ENCODE measurements around the gene ATOH8. TPM values are rescaled to one million over a fixed set of nuclear protein-coding genes. Genes with fewer than 3 reads are reported as not detected.

ATOH8 gene
- total RNA-seq, 1 donor from 2014 or later = 1.9 TPM

GRCh38 chr2:85813982-85814801 lies 60.4 kb downstream of the ATOH8 start:
- TF ChIP-seq, protein P1, sequence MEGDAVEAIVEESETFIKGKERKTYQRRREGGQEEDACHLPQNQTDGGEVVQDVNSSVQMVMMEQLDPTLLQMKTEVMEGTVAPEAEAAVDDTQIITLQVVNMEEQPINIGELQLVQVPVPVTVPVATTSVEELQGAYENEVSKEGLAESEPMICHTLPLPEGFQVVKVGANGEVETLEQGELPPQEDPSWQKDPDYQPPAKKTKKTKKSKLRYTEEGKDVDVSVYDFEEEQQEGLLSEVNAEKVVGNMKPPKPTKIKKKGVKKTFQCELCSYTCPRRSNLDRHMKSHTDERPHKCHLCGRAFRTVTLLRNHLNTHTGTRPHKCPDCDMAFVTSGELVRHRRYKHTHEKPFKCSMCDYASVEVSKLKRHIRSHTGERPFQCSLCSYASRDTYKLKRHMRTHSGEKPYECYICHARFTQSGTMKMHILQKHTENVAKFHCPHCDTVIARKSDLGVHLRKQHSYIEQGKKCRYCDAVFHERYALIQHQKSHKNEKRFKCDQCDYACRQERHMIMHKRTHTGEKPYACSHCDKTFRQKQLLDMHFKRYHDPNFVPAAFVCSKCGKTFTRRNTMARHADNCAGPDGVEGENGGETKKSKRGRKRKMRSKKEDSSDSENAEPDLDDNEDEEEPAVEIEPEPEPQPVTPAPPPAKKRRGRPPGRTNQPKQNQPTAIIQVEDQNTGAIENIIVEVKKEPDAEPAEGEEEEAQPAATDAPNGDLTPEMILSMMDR (IDR thresholded peaks at IDR 0.05; ENCODE audit: insufficient read depth, low read depth, low read length) = peak; percentile 93
- no peak for TF ChIP-seq EZH2 (IDR thresholded peaks at IDR 0.05; ENCODE audit: insufficient read depth, low read length)
- Mint-ChIP-seq H3K27ac (ENCODE audit: unreplicated experiment) (peak overlapping the region; percentile 50), H3K9me3 (ENCODE audit: unreplicated experiment) (no peaks in the 10 kb centered on the region), H3K36me3 (ENCODE audit: low read depth, unreplicated experiment) (no peaks in the 10 kb centered on the region), H3K27me3 (ENCODE audit: low read depth, unreplicated experiment) (peaks cover 46% of the 10 kb centered on the region), H3K4me1 (ENCODE audit: low read depth, unreplicated experiment) (no peaks in the 10 kb centered on the region), H3K4me3 (ENCODE audit: unreplicated experiment) (no peak overlapping the region)
- H3K9ac ChIP-seq (ENCODE audit: low read length) = no peak overlapping the region
- H3K36me3 ChIP-seq (ENCODE audit: insufficient read depth, low read length) = no peaks in the 10 kb centered on the region
- peaks cover 5% of the 10 kb centered on the region for H3K4me1 ChIP-seq (ENCODE audit: insufficient read depth, low read length)
- no peak overlapping the region for H2AFZ ChIP-seq (ENCODE audit: low read depth, low read length)
- H3K27ac ChIP-seq (ENCODE audit: low read depth, low read length) = no peak overlapping the region
- no peak overlapping the region for H3K4me3 ChIP-seq (ENCODE audit: insufficient read depth, low read depth, low read length)
- H4K20me1 ChIP-seq (ENCODE audit: insufficient read depth, low read length) = no peaks in the 10 kb centered on the region
- H3K27me3 ChIP-seq (ENCODE audit: insufficient read depth, low read length) = no peaks in the 10 kb centered on the region
- DNase-seq (ENCODE audit: low read depth) = peak; percentile 48
- H3K9me3 ChIP-seq (ENCODE audit: insufficient read depth, low read depth, low read length) = no peaks in the 10 kb centered on the region
- no peak for FAIRE-seq
- no peaks in the 10 kb centered on the region for H3K79me2 ChIP-seq (ENCODE audit: insufficient read depth, low read length)
- H3K4me2 ChIP-seq (ENCODE audit: low read length) = no peak overlapping the region

DNA sequence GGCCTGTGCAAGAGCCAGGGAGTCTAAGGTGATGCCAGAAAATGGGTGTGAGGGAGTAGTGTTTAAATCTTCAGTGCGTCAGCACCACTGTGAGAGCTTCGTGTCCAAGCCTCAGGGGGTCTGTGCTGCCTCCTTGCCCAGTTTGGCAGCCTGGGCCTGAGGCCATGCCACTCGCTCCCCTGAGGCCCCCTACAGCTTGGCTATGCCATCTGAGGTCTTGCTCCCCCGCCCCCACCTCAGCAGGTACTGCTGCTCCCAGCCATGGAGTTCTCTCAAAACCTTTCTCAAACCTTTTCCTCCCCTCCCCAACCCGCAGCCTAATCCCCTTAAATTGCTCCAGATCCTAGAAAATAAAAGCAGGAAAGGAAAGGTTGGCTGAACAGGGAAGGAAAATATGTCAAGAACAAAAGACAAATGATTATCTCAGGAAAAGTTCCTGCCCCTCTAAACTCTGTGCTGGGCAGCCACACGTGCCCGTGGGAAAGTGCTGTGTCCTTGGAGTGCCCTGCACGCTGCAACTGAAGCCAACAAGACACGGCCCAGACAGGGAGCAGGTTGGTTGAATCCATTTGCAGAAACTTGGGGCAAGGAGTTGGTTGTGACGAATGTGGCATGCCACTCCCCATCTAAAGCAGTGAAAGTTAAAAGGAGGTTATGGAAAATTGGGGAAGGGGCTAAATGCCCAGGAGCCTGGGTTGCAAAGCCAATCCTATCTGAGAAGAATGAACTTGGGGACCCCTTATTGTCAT lies 61.2 kb downstream of the ATOH8 start:
- peaks cover 5% of the 10 kb centered on the region for H3K4me1 ChIP-seq (ENCODE audit: insufficient read depth, low read length)
- no peak for FAIRE-seq
- no peak overlapping the region for H3K27ac Mint-ChIP-seq (ENCODE audit: unreplicated experiment)
- H2AFZ ChIP-seq (ENCODE audit: low read depth, low read length) = no peak overlapping the region
- DNase-seq (ENCODE audit: low read depth) = no peak
- H3K4me1 Mint-ChIP-seq (ENCODE audit: low read depth, unreplicated experiment) = no peaks in the 10 kb centered on the region
- no peaks in the 10 kb centered on the region for H3K9me3 Mint-ChIP-seq (ENCODE audit: unreplicated experiment)
- H4K20me1 ChIP-seq (ENCODE audit: insufficient read depth, low read length) = no peaks in the 10 kb centered on the region
- no peaks in the 10 kb centered on the region for H3K36me3 ChIP-seq (ENCODE audit: insufficient read depth, low read length)
- no peak overlapping the region for H3K4me2 ChIP-seq (ENCODE audit: low read length)
- no peak for TF ChIP-seq EZH2 (IDR thresholded peaks at IDR 0.05; ENCODE audit: insufficient read depth, low read length)
- TF ChIP-seq, protein P1 (IDR thresholded peaks at IDR 0.05; ENCODE audit: insufficient read depth, low read depth, low read length) = no peak
- peaks cover 48% of the 10 kb centered on the region for H3K27me3 Mint-ChIP-seq (ENCODE audit: low read depth, unreplicated experiment)
- peaks cover 1% of the 10 kb centered on the region for H3K27me3 ChIP-seq (ENCODE audit: insufficient read depth, low read length)
- H3K36me3 Mint-ChIP-seq (ENCODE audit: low read depth, unreplicated experiment) = no peaks in the 10 kb centered on the region
- no peak overlapping the region for H3K27ac ChIP-seq (ENCODE audit: low read depth, low read length)
- no peak overlapping the region for H3K4me3 Mint-ChIP-seq (ENCODE audit: unreplicated experiment)
- no peak overlapping the region for H3K4me3 ChIP-seq (ENCODE audit: insufficient read depth, low read depth, low read length)
- H3K9ac ChIP-seq (ENCODE audit: low read length) = no peak overlapping the region
- no peaks in the 10 kb centered on the region for H3K9me3 ChIP-seq (ENCODE audit: insufficient read depth, low read depth, low read length)
- no peaks in the 10 kb centered on the region for H3K79me2 ChIP-seq (ENCODE audit: insufficient read depth, low read length)
